BLaER1 treated with 17β-estradiol and CSF1 and Interleukin-3, amounts not matched to agents 10 nM and 100 nM (cell line): ENCODE measurements around the gene IGIP.
A peak's percentile ranks its signal among the peaks of the same experiment; 100 is the strongest.

Source experiments
- H3K27ac ChIP-seq, 11 experiments: shearing (Covaris generic); formaldehyde crosslinking; 2 replicates each; pipeline ENCODE4 v1.8.1; 2022
- H3K27me3 ChIP-seq, 11 experiments: shearing (Covaris generic); formaldehyde crosslinking; 2 replicates each; pipeline ENCODE4 v1.8.1; 2022
- H3K36me3 ChIP-seq, 11 experiments: shearing (Covaris generic); formaldehyde crosslinking; 2 replicates each; pipeline ENCODE4 v1.8.1; 2022
- H3K4me1 ChIP-seq, 10 experiments: shearing (Covaris generic); formaldehyde crosslinking; 2 replicates each; pipeline ENCODE4 v1.8.1; 2022
- H3K4me2 ChIP-seq, 11 experiments: shearing (Covaris generic); formaldehyde crosslinking; 2 replicates each; pipeline ENCODE4 v1.8.1; 2022
- H3K4me3 ChIP-seq, 10 experiments: shearing (Covaris generic); formaldehyde crosslinking; 2 replicates each; pipeline ENCODE4 v1.8.1; 2022
- H3K9ac ChIP-seq, 11 experiments: shearing (Covaris generic); formaldehyde crosslinking; 2 replicates each; pipeline ENCODE4 v1.8.1; 2022
- H3K9me3 ChIP-seq, 11 experiments: shearing (Covaris generic); formaldehyde crosslinking; replicated peaks in 1 of 11; 2 replicates each; pipeline ENCODE4 v1.8.1; 2022
- H4K20me1 ChIP-seq, 11 experiments: shearing (Covaris generic); formaldehyde crosslinking; 2 replicates each; pipeline ENCODE4 v1.8.1; 2022
- Cebpa-rat ChIP-seq, 11 experiments: shearing (Covaris generic); IDR thresholded peaks; 2 replicates each; pipeline ENCODE4 v1.8.1; 2022

IGIP gene

GRCh38 chr5:140101179-140101578 lies 24.6 kb upstream of the IGIP start:
- Histone ChIP-seq H3K4me1 (peaks cover 0 to 7% (median 4%) of the 10 kb centered on the region in 10 experiments; a peak in 17 of 20 replicates), H3K27ac (no peak overlapping the region), H3K36me3 (no peaks in the 10 kb centered on the region), H3K27me3 (0 out of 22 replicates have a peak, but pooled peaks cover 0 to 3% (median 0%) of the 10 kb centered on the region in 11 experiments), H3K9me3 (no peaks in the 10 kb centered on the region), H4K20me1 (no peaks in the 10 kb centered on the region), H3K4me3 (no peak overlapping the region), H3K4me2 (no peak overlapping the region), H3K9ac (no peak overlapping the region)
- no peak for TF ChIP-seq Cebpa-rat (IDR thresholded peaks at IDR 0.05)

- peaks cover 10 to 19% (median 15%) of the 10 kb centered on the region in 10 experiments for H3K4me1 ChIP-seq
- no peaks in the 10 kb centered on the region for H3K36me3 ChIP-seq
- H3K4me2 ChIP-seq = no peak overlapping the region
- no peaks in the 10 kb centered on the region for H3K9me3 ChIP-seq
- no peak overlapping the region for H3K27ac ChIP-seq
- no peak overlapping the region for H3K4me3 ChIP-seq
- H4K20me1 ChIP-seq = peaks cover 0 to 2% (median 1%) of the 10 kb centered on the region in 11 experiments; a peak in 15 of 22 replicates
- no peak for TF ChIP-seq Cebpa-rat (IDR thresholded peaks at IDR 0.05)
- H3K27me3 ChIP-seq = peaks cover 2 to 6% (median 2%) of the 10 kb centered on the region in 11 experiments
- no peak overlapping the region for H3K9ac ChIP-seq
Observed at GRCh38 chr5:140103154-140103553, 22.6 kb upstream of the IGIP start.

GRCh38 chr5:140104100-140104499 lies 21.6 kb upstream of the IGIP start:
- Histone ChIP-seq H3K4me2 (no peak overlapping the region), H4K20me1 (peaks cover 8 to 11% (median 11%) of the 10 kb centered on the region in 11 experiments; a peak in 21 of 22 replicates), H3K9ac (no peak overlapping the region), H3K36me3 (no peaks in the 10 kb centered on the region), H3K9me3 (no peaks in the 10 kb centered on the region), H3K4me3 (no peak overlapping the region), H3K27ac (no peak overlapping the region), H3K4me1 (peaks cover 20 to 29% (median 24%) of the 10 kb centered on the region in 10 experiments), H3K27me3 (peaks cover 11 to 15% (median 12%) of the 10 kb centered on the region in 11 experiments)
- no peak for TF ChIP-seq Cebpa-rat (IDR thresholded peaks at IDR 0.05)

- 0 out of 22 replicates have a peak overlapping the region, but pooled peaks of 1 of the 11 experiments have one; percentile 21 for H3K9ac ChIP-seq
- peak in 10 of 11 experiments; percentile 58 to 96 (median 84); a peak in 16 of 22 replicates for TF ChIP-seq Cebpa-rat (IDR thresholded peaks at IDR 0.05)
- H3K36me3 ChIP-seq = no peaks in the 10 kb centered on the region
- H3K27me3 ChIP-seq = peaks cover 31 to 35% (median 32%) of the 10 kb centered on the region in 11 experiments
- no peak overlapping the region for H3K27ac ChIP-seq
- H3K4me2 ChIP-seq = peak overlapping the region; percentile 85 to 99 (median 95); a peak in 21 of 22 replicates
- H3K4me1 ChIP-seq = peaks cover 20 to 29% (median 26%) of the 10 kb centered on the region in 10 experiments
- H3K9me3 ChIP-seq = no peaks in the 10 kb centered on the region
- no peak overlapping the region for H3K4me3 ChIP-seq
- H4K20me1 ChIP-seq = peaks cover 24 to 31% (median 29%) of the 10 kb centered on the region in 11 experiments
Observed at GRCh38 chr5:140106101-140106500, 19.6 kb upstream of the IGIP start.

GRCh38 chr5:140106805-140107311 lies 18.9 kb upstream of the IGIP start:
- Histone ChIP-seq H3K4me1 (peaks cover 20 to 34% (median 26%) of the 10 kb centered on the region in 10 experiments), H3K27me3 (peaks cover 39 to 43% (median 39%) of the 10 kb centered on the region in 11 experiments), H3K36me3 (no peaks in the 10 kb centered on the region), H3K9me3 (no peaks in the 10 kb centered on the region), H3K4me3 (peak overlapping the region; percentile 57 to 75 (median 66)), H3K27ac (peak overlapping the region; percentile 72 to 89 (median 82)), H3K4me2 (peak overlapping the region; percentile 85 to 99 (median 95)), H4K20me1 (peaks cover 30 to 39% (median 35%) of the 10 kb centered on the region in 11 experiments), H3K9ac (peak overlapping the region; percentile 72 to 86 (median 83))
- no peak for TF ChIP-seq Cebpa-rat (IDR thresholded peaks at IDR 0.05)

- peak overlapping the region; percentile 57 to 75 (median 66) for H3K4me3 ChIP-seq
- H3K27me3 ChIP-seq = peaks cover 45 to 49% (median 46%) of the 10 kb centered on the region in 11 experiments
- peak overlapping the region; percentile 72 to 86 (median 83) for H3K9ac ChIP-seq
- H3K36me3 ChIP-seq = no peaks in the 10 kb centered on the region
- no peak for TF ChIP-seq Cebpa-rat (IDR thresholded peaks at IDR 0.05)
- H3K9me3 ChIP-seq = no peaks in the 10 kb centered on the region
- H3K27ac ChIP-seq = peak overlapping the region; percentile 72 to 89 (median 82)
- H3K4me2 ChIP-seq = peak overlapping the region; percentile 85 to 99 (median 95)
- H4K20me1 ChIP-seq = peaks cover 37 to 45% (median 42%) of the 10 kb centered on the region in 11 experiments
- H3K4me1 ChIP-seq = peaks cover 21 to 40% (median 27%) of the 10 kb centered on the region in 10 experiments
Observed at GRCh38 chr5:140107312-140108092, 18.2 kb upstream of the IGIP start.

- Histone ChIP-seq H3K9ac (peak overlapping the region; percentile 72 to 86 (median 83); a peak in 20 of 22 replicates), H4K20me1 (peaks cover 39 to 54% (median 44%) of the 10 kb centered on the region in 11 experiments), H3K27me3 (peaks cover 54 to 58% (median 54%) of the 10 kb centered on the region in 11 experiments)
Observed at GRCh38 chr5:140108093-140109017, 17.4 kb upstream of the IGIP start.

GRCh38 chr5:140109018-140109758 lies 16.5 kb upstream of the IGIP start:
- H3K9ac ChIP-seq = no peak overlapping the region
- no peak for TF ChIP-seq Cebpa-rat (IDR thresholded peaks at IDR 0.05)

More at GRCh38 chr5:140108093-140109017, 17.4 kb upstream of the IGIP start:
- Histone ChIP-seq H3K36me3 (no peaks in the 10 kb centered on the region), H3K4me3 (peak overlapping the region; percentile 57 to 75 (median 66)), H3K4me2 (peak overlapping the region; percentile 85 to 99 (median 95)), H3K9me3 (no peaks in the 10 kb centered on the region), H3K4me1 (peaks cover 28 to 49% (median 35%) of the 10 kb centered on the region in 10 experiments), H3K27ac (peak overlapping the region in 5 of 11 experiments; percentile 82 to 89 (median 86); a peak in 3 of 22 replicates)
- TF ChIP-seq Cebpa-rat (IDR thresholded peaks at IDR 0.05) = no peak

More at GRCh38 chr5:140109018-140109758, 16.5 kb upstream of the IGIP start:
- H3K4me1 ChIP-seq = peaks cover 30 to 50% (median 38%) of the 10 kb centered on the region in 10 experiments
- H3K4me2 ChIP-seq = peak overlapping the region; percentile 85 to 99 (median 95); a peak in 21 of 22 replicates
- H3K27me3 ChIP-seq = peaks cover 56 to 60% (median 57%) of the 10 kb centered on the region in 11 experiments
- H3K27ac ChIP-seq = no peak overlapping the region
- no peaks in the 10 kb centered on the region for H3K36me3 ChIP-seq
- H3K4me3 ChIP-seq = peak overlapping the region in 9 of 10 experiments; percentile 59 to 75 (median 66); a peak in 10 of 20 replicates
- H3K9me3 ChIP-seq = no peaks in the 10 kb centered on the region
- H4K20me1 ChIP-seq = peaks cover 39 to 55% (median 44%) of the 10 kb centered on the region in 11 experiments
